Dedifferentiated amniotic fluid mesenchymal stem cell (primary cell): ENCODE measurements around the gene EPHA7.

Experiments used
- DNase-seq: peaks from one replicate; pipeline ENCODE4 v3.0.0-alpha.2; 2016; ENCODE audit errors: extremely low spot score

Gene EPHA7

GRCh38 chr6:93393554-93394074 is 25.7 kb downstream of the EPHA7 start:
- no peak for DNase-seq

GRCh38 chr6:93392797-93393196 is 26.6 kb downstream of the EPHA7 start:
- DNase-seq = no peak

GRCh38 chr6:93391965-93392364 is 27.4 kb downstream of the EPHA7 start:
- no peak for DNase-seq

- no peak for DNase-seq
Observed at GRCh38 chr6:93389192-93389591, 30.2 kb downstream of the EPHA7 start.

GRCh38 chr6:93388070-93388469 is 31.3 kb downstream of the EPHA7 start:
- no peak for DNase-seq

GRCh38 chr6:93376026-93376540 is 43.3 kb downstream of the EPHA7 start:
- DNase-seq = no peak

GRCh38 chr6:93373445-93373844 is 45.9 kb downstream of the EPHA7 start:
- DNase-seq = no peak

GRCh38 chr6:93371756-93372155 is 47.6 kb downstream of the EPHA7 start:
- DNase-seq = no peak

GRCh38 chr6:93369586-93370134 is 49.7 kb downstream of the EPHA7 start:
- no peak for DNase-seq

GRCh38 chr6:93366506-93366905 is 52.9 kb downstream of the EPHA7 start:
- DNase-seq = no peak

GRCh38 chr6:93365445-93365844 is 53.9 kb downstream of the EPHA7 start:
- no peak for DNase-seq

- no peak for DNase-seq
Observed at GRCh38 chr6:93358435-93358834, 60.9 kb downstream of the EPHA7 start.

GRCh38 chr6:93352604-93353003 is 66.8 kb downstream of the EPHA7 start:
- DNase-seq = no peak

GRCh38 chr6:93351222-93351621 is 68.1 kb downstream of the EPHA7 start:
- DNase-seq = no peak

GRCh38 chr6:93350774-93351173 is 68.6 kb downstream of the EPHA7 start:
- DNase-seq = no peak

GRCh38 chr6:93344333-93344835 is 75.0 kb downstream of the EPHA7 start:
- DNase-seq = no peak

- no peak for DNase-seq
Observed at GRCh38 chr6:93343476-93343875, 75.9 kb downstream of the EPHA7 start.

- DNase-seq = no peak
Observed at GRCh38 chr6:93341900-93342613, 77.3 kb downstream of the EPHA7 start.

- no peak for DNase-seq
Observed at GRCh38 chr6:93337772-93338394, 81.5 kb downstream of the EPHA7 start.

GRCh38 chr6:93337014-93337413 is 82.3 kb downstream of the EPHA7 start:
- no peak for DNase-seq

- no peak for DNase-seq
Observed at GRCh38 chr6:93329301-93330000, 89.9 kb downstream of the EPHA7 start.

- no peak for DNase-seq
Observed at GRCh38 chr6:93327857-93328256, 91.5 kb downstream of the EPHA7 start.
